RWPE2 (cell line): ENCODE measurements around the gene VDAC1.

Source experiments
- ATAC-seq: fragments of 200-7000 bp; cut with Tn5 transposase; 3 replicates; pipeline ENCODE4 v1.9.1; 2021; ENCODE audit warnings: low read depth
- DNase-seq: peaks from one replicate; pipeline ENCODE4 v3.0.0-alpha.2; 2020; ENCODE audit warnings: low spot score
- H3K27ac ChIP-seq: fragments of 450-650 bp; 2 replicates; pipeline ENCODE4 v1.5.1; 2017; ENCODE audit warnings: mild to moderate bottlenecking; ENCODE audit not compliant: poor library complexity, severe bottlenecking
- H3K27me3 ChIP-seq: fragments of 250-450 bp; sonication (Bioruptor Pico); 2 replicates; pipeline ENCODE4 v1.5.1; 2021; ENCODE audit warnings: mild to moderate bottlenecking, moderate library complexity; ENCODE audit not compliant: insufficient read depth, poor library complexity, severe bottlenecking
- H3K36me3 ChIP-seq: fragments of 250-450 bp; sonication (Bioruptor Pico); 2 replicates; pipeline ENCODE4 v1.5.1; 2020; ENCODE audit warnings: low read depth, mild to moderate bottlenecking, moderate library complexity
- H3K4me1 ChIP-seq: fragments of 250-450 bp; sonication (Bioruptor Pico); 2 replicates; pipeline ENCODE4 v1.5.1; 2021; ENCODE audit warnings: mild to moderate bottlenecking, moderate library complexity; ENCODE audit not compliant: insufficient read depth, poor library complexity, severe bottlenecking
- H3K4me3 ChIP-seq: fragments of 250-450 bp; sonication (Bioruptor Pico); 2 replicates; pipeline ENCODE4 v1.5.1; 2021; ENCODE audit warnings: mild to moderate bottlenecking, moderate library complexity; ENCODE audit not compliant: severe bottlenecking
- H3K9me3 ChIP-seq: fragments of 250-450 bp; sonication (Bioruptor Pico); 2 replicates; pipeline ENCODE4 v1.5.1; 2021; ENCODE audit warnings: mild to moderate bottlenecking, moderate library complexity; ENCODE audit not compliant: severe bottlenecking
- CTCF ChIP-seq: fragments of 450-650 bp; IDR thresholded peaks from one replicate; pipeline ENCODE4 v1.5.1; 2017; ENCODE audit warnings: mild to moderate bottlenecking, moderate library complexity; ENCODE audit not compliant: poor library complexity, severe bottlenecking

The VDAC1 gene

GRCh38 chr5:133930061-133930812, 74.5 kb downstream of the VDAC1 start:
- Histone ChIP-seq H3K4me1 (peaks cover 4% of the 10 kb centered on the region), H3K27me3 (no peaks in the 10 kb centered on the region), H3K9me3 (no peaks in the 10 kb centered on the region), H3K4me3 (no peak overlapping the region), H3K36me3 (no peaks in the 10 kb centered on the region), H3K27ac (no peak overlapping the region)
- no peak for DNase-seq
- ATAC-seq = no peak
- TF ChIP-seq CTCF = no peak

GRCh38 chr5:133928587-133929393, 76.0 kb downstream of the VDAC1 start:
- peaks cover 4% of the 10 kb centered on the region for H3K4me1 ChIP-seq
- DNase-seq = no peak
- ATAC-seq = no peak
- H3K27me3 ChIP-seq = no peaks in the 10 kb centered on the region
- no peaks in the 10 kb centered on the region for H3K36me3 ChIP-seq
- no peaks in the 10 kb centered on the region for H3K9me3 ChIP-seq
- TF ChIP-seq CTCF = no peak
- H3K4me3 ChIP-seq = no peak overlapping the region
- no peak overlapping the region for H3K27ac ChIP-seq

GRCh38 chr5:133927300-133928180, 77.2 kb downstream of the VDAC1 start:
- H3K4me1 ChIP-seq = peaks cover 4% of the 10 kb centered on the region
- no peaks in the 10 kb centered on the region for H3K27me3 ChIP-seq
- no peak overlapping the region for H3K27ac ChIP-seq
- DNase-seq (no peak), ATAC-seq (no peak)
- TF ChIP-seq CTCF = no peak
- no peaks in the 10 kb centered on the region for H3K9me3 ChIP-seq
- H3K36me3 ChIP-seq = no peaks in the 10 kb centered on the region
- H3K4me3 ChIP-seq = no peak overlapping the region

DNA sequence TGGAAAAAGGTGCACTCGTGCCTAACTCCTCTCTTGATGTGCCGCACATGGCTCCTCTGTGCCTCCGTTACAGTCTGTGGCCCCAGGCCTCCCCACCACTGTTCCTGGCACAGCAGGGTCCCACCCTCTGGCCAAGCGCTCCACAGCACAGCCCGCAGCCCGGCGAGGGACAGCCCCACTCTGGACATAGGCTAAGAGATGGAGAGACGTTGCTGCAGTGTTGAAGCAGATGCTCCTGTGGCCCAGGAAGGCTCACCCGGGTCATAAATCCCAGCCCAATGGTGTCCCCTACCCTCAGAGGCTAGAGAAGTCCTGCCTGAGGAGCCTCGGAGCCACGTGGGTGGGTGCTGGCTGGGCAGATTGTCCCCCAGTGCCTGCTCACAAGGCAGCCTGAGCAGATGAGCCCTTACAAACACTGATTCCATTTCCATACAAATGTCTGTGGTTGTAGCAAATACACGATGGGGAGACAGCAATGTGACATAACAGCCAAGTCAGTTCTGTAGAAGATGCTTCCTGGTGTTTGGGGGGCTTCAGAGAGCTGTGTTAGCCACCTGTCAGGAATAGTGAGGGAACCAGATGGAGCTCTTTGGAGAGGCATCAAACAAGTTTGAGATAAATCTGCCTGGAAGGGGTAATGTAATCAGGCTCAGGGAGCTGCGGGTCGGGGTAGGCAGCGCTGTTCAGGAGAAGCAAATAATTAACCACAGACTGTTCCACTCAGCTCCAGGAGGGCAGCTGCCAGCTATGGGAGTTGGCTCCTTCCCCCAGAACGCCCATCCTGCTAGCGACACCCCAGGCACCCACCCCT, 78.1 kb downstream of the VDAC1 start:
- Histone ChIP-seq H3K36me3 (no peaks in the 10 kb centered on the region), H3K4me1 (peaks cover 4% of the 10 kb centered on the region), H3K9me3 (no peaks in the 10 kb centered on the region), H3K27ac (no peak overlapping the region), H3K4me3 (no peak overlapping the region), H3K27me3 (no peaks in the 10 kb centered on the region)
- no peak for TF ChIP-seq CTCF
- DNase-seq (no peak), ATAC-seq (no peak)
